ENCODE measurements around the gene SGSM1.
"Not testable (repeated sequence)": the region's sequence is repeated elsewhere in the genome, so short reads cannot be mapped to it uniquely, and the experiment has no call there.

The SGSM1 gene

DNA sequence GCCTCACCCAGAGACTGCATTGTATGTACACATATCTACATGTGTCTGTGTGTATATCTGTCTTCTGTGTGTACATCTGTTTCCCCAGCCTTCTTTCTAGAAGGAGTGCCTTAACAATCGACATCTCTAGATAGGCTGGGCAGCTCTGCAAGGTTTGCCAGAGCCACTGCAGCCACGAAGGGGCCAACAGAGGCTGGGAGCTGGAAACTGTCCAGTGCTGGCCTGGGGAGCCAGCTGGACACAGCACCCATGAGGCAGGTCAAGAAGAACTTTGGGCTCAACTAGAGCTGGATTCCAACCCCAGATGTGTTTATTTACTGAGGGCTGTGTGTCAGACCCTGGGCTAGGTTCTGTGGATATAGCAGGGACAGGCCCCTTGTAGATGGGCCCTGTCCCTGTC is 3.3 kb downstream of the SGSM1 start:
- DNase-seq, result no peak

DNA sequence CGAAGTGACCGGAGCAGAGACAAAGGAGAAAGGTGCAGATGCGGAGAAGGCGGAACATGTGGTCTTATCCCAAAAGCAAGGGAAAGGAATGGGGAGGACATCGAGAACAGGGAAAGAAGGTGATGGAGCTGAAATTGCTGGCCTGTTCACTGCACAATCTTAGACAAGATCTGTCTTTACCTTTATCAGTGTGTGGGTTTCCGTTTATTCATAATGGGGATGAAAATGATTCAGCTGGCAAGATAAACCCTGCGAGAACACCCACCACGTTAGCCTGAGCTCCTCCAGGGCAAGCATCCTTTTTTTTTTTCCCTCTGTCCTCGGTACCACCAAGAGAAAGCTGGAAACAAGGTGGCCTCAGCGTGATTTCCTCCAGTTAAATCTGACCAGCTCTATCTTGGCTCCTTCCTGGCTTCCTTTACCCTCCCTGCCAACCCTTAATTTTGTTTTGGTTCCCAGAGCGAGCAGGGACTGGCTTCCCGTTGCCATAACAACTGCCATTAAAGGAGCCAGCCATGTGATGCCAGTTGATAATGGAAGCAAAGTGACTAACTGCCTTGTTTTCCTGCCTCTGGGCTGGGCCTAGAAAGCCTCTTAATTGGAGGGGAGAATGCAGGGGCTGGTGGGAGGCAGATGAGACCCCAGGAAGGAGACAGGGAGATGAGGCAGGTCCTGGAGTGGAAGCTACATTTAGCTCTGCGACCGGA is 4.2 kb downstream of the SGSM1 start:
- DNase-seq, result peak; percentile 46

DNA sequence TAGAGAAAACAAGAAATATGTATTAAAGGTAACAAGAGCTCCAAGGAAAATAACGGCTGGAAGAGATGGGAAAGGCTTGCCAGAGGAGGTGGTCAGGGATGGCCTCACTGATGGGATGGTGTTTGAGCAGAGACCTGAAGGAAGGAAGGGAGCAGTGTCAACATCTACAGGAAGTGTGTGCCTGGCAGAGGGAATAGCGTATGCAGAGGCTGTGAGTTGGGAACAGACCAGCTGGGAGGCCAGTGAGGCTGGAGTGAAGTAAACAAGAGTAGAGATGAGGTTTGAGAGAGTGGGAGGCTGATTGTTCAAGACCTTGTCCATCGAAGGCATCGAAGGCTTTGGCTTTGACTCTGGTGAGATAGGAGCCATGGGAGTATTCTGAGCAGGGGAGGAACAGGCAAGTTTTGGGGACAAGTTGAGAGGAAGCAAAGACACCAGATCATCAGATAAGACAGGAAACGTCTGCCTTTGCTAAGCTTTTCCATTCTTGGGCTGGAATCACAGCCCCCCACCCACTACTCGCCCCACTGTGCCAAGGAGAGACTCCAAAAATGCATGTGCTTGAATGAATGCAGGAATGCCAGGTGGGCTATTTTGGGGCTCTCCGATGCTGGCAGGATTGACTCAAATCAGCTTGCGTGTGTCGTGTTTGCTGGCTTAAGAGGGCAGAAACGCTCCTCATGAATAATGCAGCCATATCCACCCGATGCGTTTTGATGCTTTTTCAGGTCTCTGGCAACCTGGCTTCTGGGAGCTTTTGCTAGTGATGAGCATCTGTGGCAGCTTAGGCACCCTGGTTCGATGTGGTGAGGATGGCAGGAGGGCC is 7.2 kb downstream of the SGSM1 start:
- no peak for DNase-seq

DNA sequence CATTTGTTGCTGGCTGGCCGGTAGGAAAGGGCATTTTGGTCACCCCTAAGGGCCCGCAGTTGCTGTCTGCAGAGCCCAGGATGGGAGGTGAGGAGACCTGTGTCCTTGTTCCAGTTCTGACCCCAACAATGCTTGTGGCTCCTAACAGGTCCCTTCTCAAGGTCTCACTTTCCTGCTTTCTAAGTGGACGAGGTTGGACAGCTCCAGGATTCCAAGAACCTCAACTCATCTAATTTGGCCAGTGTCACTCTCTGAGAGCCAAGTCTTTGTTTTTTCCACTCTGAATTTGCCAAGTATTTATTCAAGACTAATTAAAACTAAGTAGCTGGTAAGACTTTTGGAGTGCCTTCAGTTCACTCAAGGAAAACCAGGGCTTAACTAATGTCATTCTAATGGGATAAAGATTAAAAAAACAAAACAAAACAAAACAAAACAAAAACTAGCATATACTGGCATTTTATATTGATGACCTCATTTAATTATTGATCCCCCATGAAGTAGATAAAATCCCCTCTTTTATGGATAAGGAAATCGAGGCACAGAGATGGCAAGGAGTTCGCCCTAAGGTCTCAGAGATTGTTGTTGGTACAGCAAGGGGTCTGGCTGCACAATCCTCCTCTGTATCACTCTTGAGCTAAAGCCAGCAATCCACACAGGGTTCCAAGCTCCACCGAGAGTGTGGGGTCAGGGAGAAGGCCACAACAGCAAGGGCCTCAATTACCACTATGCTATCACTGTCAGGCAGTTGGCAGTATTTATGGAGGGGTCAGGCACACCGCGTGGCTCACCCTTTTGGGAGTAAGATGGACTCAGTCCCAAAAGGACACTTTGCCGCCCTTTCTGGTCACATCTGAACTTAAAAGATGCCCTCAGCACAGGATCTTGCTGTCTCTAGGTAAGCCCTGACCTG is 8.1 kb downstream of the SGSM1 start:
- DNase-seq, result no peak

DNA sequence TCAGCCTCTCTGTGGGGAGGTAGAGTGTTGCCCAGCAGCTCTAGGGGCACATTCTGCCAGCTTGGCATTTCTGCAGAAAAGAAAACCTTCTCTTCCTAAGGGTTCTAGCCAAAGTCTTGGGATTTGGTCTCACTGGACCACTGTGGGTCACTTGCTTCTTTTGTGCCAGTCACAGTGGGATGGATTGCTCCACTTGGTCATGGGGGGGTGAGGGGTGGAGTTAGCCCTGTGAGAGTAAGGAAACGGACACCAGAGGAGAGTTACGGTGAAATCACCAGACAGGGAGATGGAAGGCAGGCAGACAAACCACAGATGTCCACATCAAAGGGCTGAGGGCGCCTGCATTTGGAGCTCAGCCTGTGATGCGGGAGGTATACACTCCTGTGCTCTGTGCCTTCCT is 10.8 kb downstream of the SGSM1 start:
- DNase-seq, result no peak

DNA sequence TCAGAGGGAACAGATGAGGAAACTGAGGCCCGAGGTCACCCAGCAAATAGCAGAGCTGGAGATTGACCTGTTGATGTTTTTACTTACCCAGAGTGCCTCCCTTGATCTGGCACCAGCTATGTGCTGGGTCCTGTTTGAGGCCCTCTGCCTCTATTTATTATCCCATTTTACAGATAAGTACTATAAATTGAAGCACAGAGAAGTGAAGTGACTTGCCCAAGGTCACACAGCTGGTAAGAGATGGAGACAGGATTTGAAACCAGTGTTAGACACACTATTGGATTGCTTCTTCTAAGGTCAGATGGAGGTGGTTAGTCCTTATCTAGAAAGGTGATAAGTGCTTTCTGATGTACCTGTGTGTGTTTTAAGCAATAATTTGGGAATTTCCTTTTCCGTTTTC is 13.5 kb downstream of the SGSM1 start:
- DNase-seq, result no peak

DNA sequence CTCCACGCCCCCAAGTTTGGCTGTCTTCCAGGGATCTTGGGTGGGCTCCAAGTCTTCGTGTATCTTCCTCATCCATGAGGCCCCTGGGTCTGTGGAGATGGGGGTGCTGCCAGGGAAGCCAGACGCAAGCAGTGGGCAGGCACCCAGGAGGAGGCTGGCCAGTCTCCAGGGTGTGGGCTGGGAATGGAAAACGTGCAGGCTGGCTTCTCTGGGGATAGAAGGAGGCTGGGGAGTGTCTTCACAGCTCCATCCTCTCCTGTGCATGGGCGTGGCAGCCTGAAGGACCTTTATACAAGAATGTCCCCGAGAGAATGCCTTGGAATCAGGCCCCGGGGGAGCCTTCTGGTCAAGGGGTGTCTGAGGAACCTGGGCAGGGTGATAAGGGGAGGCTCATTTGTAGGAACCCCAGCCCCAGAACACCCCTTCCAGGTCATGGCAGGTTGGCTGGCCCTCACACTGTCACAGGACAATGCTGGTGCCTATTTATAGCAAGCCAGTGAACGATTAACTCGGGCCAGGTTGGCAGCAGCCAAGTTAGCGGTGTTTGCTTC is 14.0 kb downstream of the SGSM1 start:
- peak; percentile 71 for DNase-seq

DNA sequence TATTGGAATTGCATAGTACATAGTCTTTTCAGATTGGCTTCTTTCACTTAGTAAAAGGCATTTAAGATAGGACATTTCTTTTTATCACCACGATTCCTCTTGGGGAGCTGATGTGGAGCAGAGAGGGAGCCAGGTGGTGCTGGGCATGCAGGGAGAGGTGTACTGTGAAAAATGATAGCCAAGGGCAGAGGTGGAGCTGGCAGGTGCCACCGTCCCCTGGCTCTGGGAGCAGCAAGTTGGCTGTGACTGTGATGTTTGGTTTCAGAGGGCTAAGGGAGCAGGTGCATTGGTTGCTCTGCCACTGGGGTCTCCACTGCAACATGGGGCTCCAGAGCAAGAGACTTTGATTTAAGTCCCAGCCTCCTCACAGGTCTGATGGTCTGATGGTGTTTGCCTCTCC is 16.5 kb downstream of the SGSM1 start:
- DNase-seq, result peak; percentile 43

DNA sequence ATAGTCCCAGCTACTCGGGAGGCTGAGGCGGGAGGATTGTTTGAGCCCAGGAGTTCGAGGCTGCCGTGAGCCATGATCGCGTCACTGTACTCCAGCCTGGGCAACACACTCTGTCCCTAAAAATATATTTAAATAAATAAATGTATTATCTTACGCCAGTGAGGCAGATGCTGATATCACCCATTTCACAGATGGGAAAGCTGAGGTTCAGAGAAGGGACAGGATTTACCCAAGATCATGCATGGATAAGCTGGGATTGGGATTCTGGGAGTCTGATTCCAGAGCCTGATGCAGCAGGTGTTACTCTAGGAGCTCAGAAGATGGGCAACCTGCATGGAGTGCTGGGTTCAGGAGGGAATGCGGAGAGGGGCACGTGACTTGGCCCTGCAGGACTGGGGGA is 17.8 kb downstream of the SGSM1 start:
- no peak for DNase-seq

DNA sequence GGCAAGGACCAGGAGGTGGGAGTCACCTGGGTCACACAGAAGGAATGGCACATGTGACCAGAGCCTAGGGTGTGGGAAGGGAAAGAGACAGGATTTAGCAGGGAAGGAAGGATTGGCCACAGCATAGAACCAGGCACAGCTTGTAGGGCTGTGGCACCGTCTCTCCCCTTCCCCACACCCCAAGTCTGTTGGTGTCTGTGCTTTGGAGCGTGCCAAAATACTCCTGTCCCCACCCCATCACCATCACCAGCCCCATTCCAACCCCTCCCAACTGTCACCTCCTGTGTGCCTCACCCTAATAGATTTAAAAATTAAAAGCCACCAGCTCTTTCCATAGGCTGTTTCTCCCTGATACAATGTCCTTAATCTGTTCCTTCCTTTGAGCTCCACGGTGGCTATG is 18.2 kb downstream of the SGSM1 start:
- no peak for DNase-seq

DNA sequence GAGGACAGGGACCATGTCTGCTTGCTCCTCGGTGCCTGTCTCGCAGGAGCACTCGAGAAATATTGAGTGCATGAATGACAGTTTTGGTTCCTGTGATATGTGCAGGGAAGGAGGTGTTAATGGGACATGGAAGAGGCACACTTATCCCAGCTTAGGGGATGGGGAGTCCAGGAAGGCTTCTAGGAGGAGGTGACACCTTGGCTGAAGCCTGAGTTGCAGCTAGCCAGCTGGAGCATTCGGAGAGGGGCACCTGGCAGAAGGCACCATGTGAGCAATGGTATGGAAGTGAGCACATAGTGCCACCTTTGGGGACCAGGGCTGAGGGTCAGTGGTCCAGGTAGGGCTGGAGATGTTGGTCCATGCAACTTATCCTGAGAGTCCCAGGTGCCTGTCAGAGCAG is 18.9 kb downstream of the SGSM1 start:
- no peak for DNase-seq

DNA sequence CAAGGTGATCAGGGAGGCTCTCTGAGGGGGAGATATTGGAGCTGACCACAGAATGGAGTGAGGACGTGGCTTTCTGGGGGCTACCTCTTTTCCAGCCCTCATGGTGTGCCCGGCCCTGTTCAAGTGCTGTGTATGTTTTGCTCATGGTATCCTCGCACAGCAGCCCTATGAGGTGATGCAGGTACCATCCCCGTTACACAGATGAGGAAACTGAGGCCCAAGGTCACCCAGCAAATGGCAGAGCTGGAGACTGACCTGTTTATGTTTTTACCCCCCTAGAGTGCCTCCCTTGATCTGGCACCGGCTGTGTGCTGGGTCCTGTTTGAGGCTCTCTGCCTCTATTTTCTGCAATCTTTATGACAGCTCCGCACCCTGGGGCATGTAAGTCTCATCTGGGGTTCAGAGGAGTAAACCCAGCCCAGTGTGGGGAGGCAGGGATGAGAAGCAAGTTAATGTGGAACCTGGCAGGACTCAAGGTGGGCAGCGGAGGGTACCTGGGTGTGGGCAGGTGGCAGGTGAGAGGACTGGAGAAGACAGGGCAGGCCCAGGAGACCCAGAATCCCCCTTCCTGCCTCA is 20.8 kb downstream of the SGSM1 start:
- DNase-seq, result no peak

DNA sequence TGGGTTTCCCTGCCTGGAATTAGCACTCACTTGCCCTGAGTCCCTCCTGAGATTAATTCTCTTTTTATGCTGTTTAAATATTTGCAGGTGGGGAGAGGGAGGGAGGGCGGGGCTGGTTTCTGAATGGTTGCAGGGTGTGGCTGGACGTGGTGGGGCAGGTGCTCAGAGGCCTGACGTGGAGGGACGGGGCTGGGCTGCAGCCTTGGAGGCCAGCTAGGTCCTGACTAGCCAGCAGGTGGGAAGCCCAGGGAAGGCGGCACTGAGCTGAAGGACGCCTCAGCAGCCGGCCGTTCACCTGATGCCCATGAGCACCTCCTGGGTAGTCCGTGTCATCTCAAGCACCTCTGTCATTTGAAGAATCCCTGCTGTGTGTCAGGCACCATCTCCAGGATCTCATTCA is 21.3 kb downstream of the SGSM1 start:
- peak; percentile 89 for DNase-seq

DNA sequence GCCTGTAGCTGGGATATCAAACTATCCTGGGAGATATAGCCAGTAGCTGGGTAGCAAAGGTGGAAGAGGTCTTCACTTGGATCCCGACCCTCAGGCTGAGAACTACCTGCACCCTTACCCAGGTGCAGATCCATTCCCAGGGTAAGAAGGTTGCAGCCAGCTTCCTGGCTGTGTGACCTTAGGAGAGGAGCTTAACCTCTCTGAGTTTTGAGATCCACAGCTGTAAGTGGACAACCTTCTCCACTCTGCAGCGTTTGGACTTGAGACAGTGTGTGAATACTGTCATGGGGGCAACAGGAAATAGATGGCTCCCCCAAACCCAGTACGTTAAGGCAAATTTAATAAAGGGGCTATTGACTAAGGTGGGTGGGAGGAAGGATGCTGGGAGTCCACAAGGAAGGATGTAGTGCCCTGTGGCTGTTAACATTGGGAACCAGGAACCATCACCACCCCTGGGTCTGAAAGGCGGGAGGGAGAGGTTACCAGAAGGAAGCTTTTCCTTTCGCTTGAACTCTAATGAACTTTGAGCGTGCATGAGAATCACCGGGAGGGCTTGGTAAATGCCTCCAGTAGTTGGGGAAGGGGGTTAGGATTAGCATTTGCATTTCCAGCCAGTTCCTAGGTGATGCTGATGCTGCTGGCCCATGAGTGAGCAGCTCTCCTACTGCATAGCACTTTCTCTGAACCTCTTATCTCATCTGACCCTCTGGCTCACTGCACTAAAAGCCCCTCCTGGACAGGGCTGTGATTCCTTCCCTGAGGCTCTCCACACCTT is 24.4 kb downstream of the SGSM1 start:
- no peak for DNase-seq

DNA sequence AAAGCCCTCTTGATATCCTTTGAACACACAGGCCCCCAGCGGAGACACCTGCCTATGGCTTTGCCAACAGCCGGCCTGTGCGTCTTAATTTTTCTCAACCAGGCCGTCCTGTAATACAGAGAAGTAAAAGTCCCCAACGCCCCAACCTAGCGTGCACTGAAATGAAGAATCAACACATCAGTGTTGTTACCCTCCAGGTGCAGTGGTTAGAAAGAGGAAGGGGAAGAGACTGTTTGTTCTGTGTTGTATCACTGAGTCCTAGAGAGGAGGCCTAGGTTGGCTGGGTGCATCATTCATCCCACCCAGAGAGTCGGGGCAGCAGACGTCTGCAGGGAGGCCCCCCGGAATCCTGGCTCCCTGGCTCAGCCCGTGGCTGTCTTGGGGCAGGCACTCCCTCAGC is 25.7 kb downstream of the SGSM1 start:
- DNase-seq, result no peak

DNA sequence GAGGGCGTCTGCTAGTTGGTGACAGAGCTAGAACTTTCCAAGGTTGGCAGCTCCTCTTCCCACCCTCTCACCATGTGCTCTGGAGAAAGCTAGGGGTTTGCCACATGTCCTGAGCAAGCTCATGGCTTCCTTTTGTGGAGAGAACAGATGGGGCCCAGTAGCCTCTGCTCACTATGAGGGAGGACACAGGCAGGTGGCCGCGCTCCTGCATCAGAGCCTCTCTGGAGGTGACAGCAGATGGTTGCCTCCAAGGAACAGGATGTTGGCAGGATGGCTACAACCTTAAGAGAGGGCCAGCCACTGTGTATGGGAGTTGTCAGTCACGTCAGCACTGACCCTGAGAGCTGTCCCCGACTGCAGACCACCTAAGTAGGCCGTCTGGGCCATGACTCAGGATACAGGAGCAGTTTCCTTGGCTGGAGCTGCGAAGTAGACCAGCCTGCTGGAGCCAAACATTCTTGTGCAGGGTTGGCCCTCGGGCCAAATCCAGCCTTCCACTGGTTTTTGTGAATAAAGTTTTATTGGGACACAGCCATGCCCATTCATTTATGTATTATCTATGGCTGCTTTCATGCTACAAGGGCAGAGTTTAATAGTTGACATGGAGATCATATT is 28.0 kb downstream of the SGSM1 start:
- DNase-seq, result no peak

DNA sequence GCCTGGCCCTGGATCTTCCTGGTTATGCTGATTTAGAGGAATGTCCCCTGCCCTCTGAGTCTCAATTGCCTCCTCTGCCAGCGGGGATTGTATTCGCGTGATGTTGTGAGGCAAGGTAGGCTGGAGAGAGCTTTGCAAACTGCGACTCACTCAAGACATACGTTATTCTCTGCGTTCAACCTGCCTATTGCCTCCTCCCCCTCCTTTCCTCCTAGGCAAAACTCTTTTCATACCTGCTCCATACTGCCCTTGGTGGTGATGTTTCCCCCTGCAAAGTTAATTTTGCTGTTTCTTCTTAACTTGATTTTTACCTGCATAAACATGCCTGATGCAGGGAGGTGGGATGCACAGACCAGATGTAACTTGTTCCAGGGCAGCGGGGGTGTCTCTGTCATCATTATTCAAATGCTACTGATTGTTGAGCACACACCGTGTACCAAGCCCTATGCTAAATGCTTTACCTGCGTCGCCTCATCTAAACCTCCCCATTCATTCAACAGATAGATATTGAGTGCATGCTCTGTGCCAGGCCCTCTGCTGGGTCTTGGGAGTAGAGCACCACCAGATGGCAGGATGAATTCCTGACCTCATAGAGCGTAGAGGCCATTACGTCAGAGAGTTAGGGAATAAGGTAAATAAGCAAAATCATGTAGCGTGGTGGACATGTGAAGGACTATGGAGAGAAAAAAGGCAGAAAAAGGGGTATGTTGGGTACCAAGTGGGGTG is 29.0 kb downstream of the SGSM1 start:
- DNase-seq, result peak; percentile 62

DNA sequence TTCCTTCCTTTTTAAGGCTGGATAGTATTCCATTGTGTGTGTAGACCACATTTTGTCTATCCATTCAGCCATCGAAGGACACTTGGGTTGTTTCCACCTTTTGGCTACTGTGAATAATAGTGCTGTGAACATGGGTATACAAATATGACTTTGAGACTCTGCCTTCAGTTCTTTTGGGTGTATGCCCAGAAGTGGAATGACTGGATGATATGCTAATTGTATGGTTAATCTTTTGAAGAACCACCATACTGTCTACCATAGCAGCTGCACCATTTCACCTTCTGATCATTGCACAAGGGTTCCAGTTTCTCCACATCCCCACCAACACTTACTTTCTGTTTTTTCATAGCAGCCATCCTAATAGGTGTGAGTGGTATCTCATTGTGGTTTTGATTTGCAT is 30.3 kb downstream of the SGSM1 start:
- DNase-seq, result peak; percentile 19

DNA sequence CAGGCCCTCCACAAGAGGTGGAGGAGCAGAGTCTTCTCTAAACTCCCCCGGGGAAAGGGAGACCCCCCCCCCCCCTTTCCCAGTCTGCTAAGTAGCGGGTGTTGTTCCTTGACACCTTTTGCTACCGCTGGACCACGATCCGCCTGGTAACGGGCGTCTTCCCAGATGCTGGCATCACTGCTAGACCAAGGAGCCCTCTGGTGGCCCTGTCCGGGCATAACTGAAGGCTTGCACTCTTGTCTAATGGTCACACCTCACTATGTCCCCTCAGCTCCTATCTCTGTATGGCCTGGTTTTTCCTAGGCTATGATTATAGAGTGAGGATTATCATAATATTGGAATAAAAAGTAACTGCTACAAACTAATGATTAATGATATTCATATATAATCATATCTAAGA is 31.5 kb downstream of the SGSM1 start:
- DNase-seq, result not testable (repeated sequence)

DNA sequence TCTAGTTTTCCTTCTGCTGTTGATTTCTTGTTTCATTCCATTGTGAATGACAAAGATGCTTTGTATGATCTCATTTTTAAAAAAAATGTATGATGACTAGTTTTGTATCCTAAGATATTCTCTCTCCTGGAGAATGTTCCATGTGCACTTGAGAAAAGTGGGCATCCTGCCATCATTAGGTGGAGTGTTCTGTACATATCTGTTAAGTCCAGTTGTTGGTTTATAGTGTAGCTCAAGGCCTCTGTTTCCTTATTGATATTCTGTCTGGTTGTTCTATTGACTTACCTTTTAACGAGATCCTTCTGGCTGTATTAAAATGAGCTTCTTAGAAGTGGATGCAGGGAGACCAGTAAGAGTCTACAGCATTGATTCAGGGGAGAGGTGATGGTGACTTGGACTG is 35.2 kb downstream of the SGSM1 start:
- DNase-seq, result peak; percentile 45

DNA sequence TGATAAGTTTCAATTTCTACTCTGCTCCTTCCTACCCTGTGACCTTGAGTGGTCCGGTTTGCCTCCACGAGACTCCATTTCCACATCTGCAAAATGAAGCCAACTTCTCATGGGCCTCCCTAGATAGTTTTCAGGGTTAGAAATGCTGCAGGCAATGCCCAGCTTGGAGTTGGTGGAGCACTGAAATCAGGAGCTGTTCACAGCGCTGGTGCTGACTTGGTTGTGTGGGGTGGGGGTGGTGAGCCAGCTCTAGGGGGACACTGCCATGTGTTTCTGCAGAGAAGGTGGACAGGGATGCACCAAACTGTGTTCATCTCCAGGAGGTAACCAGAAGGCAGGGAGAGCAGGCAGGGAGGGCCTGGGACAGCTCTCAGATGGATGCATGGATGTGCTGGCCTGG is 37.0 kb downstream of the SGSM1 start:
- no peak for DNase-seq

Data from NCI-H2029 (cell line).